ENCODE data around the gene THBS4.

DNA sequence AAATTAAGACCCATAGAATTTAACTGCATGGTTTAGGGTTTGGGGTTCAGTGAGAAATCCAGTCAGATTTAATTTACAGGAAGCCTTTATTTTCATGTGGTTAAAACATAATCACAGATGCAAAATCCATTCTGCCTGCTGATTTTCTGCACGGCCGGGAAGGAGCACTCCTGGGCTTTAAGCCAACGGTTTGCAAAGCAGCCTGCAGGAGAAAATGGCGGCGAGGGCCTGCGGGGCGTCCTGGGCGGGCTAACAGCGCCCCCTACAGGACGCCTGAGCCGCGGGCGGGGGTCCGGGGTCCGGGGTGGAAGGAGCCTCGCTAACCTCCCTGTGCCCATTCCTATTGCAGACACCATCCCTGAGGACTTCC, 47.6 kb downstream of the THBS4 start:
- TF ChIP-seq, protein P1, sequence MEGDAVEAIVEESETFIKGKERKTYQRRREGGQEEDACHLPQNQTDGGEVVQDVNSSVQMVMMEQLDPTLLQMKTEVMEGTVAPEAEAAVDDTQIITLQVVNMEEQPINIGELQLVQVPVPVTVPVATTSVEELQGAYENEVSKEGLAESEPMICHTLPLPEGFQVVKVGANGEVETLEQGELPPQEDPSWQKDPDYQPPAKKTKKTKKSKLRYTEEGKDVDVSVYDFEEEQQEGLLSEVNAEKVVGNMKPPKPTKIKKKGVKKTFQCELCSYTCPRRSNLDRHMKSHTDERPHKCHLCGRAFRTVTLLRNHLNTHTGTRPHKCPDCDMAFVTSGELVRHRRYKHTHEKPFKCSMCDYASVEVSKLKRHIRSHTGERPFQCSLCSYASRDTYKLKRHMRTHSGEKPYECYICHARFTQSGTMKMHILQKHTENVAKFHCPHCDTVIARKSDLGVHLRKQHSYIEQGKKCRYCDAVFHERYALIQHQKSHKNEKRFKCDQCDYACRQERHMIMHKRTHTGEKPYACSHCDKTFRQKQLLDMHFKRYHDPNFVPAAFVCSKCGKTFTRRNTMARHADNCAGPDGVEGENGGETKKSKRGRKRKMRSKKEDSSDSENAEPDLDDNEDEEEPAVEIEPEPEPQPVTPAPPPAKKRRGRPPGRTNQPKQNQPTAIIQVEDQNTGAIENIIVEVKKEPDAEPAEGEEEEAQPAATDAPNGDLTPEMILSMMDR (IDR thresholded peaks at IDR 0.05; ENCODE audit: insufficient read depth, low read length, poor library complexity, severe bottlenecking): peak; percentile 87
- no peak for TF ChIP-seq EZH2phosphoT487 (conservative IDR thresholded peaks at IDR 0.05; ENCODE audit: low read length)
